Measurements from ENCODE around the gene JMJD7. TPM values are rescaled to one million over a fixed set of nuclear protein-coding genes. Genes with fewer than 3 reads are reported as not detected.

JMJD7 gene
- total RNA-seq, 1 donor from 2014 or later = 13.8 TPM

DNA sequence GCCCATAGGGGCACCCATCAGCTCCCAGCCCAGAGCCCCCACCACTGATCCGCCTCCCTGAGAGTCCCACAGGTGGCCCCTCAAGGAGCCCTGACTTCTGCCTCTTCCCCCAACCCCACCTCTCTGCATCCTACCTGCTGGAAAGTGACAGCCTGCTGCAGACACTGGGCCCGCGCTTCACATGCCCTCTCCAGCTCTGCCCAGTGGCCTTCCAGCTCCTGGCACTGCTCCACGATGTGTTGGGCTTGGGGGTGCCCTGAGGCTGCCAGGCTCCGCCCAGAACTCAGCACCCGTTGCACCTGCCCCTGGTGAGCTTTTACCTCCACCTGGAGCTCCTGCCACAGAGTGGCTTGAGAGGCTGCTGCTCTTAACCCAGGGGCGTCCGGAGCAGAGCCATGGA, 45.8 kb downstream of the JMJD7 start:
- TF ChIP-seq, protein P1, sequence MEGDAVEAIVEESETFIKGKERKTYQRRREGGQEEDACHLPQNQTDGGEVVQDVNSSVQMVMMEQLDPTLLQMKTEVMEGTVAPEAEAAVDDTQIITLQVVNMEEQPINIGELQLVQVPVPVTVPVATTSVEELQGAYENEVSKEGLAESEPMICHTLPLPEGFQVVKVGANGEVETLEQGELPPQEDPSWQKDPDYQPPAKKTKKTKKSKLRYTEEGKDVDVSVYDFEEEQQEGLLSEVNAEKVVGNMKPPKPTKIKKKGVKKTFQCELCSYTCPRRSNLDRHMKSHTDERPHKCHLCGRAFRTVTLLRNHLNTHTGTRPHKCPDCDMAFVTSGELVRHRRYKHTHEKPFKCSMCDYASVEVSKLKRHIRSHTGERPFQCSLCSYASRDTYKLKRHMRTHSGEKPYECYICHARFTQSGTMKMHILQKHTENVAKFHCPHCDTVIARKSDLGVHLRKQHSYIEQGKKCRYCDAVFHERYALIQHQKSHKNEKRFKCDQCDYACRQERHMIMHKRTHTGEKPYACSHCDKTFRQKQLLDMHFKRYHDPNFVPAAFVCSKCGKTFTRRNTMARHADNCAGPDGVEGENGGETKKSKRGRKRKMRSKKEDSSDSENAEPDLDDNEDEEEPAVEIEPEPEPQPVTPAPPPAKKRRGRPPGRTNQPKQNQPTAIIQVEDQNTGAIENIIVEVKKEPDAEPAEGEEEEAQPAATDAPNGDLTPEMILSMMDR (IDR thresholded peaks at IDR 0.05; ENCODE audit: unreplicated experiment) = no peak
- Mint-ChIP-seq H3K4me1 (ENCODE audit: unreplicated experiment) (no peaks in the 10 kb centered on the region), H3K36me3 (ENCODE audit: low read depth, unreplicated experiment) (peaks cover 17% of the 10 kb centered on the region), H3K9me3 (ENCODE audit: unreplicated experiment) (no peaks in the 10 kb centered on the region), H3K27ac (ENCODE audit: unreplicated experiment) (no peak overlapping the region), H3K4me3 (ENCODE audit: unreplicated experiment) (no peak overlapping the region), H3K27me3 (ENCODE audit: unreplicated experiment) (peaks cover 7% of the 10 kb centered on the region)
- no peak for DNase-seq (ENCODE audit: low spot score)

DNA sequence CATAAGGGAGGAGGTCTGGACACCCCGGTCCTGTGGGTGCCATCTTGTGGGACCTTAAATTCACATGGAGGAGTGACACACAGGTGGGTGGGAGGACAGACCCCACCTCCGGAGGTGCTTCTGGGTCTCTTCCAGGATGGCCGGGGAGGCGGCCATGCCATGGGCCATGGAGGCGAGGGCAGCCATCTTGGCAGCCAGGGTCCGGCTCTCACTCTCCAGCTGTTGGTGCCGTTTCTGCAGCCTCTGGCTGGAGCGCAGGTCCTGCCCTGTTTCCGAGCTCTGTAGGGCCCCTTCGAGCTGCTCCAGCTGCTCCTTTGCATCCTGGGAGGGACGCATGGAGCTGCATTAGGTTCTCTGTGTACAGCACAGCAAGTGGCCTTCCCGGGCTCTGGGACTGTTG, 46.8 kb downstream of the JMJD7 start:
- Mint-ChIP-seq H3K36me3 (ENCODE audit: low read depth, unreplicated experiment) (peaks cover 14% of the 10 kb centered on the region), H3K4me3 (ENCODE audit: unreplicated experiment) (no peak overlapping the region), H3K9me3 (ENCODE audit: unreplicated experiment) (no peaks in the 10 kb centered on the region), H3K27me3 (ENCODE audit: unreplicated experiment) (peaks cover 9% of the 10 kb centered on the region), H3K27ac (ENCODE audit: unreplicated experiment) (no peak overlapping the region), H3K4me1 (ENCODE audit: unreplicated experiment) (no peaks in the 10 kb centered on the region)
- TF ChIP-seq, protein P1 (IDR thresholded peaks at IDR 0.05; ENCODE audit: unreplicated experiment) = no peak
- no peak for DNase-seq (ENCODE audit: low spot score)

DNA sequence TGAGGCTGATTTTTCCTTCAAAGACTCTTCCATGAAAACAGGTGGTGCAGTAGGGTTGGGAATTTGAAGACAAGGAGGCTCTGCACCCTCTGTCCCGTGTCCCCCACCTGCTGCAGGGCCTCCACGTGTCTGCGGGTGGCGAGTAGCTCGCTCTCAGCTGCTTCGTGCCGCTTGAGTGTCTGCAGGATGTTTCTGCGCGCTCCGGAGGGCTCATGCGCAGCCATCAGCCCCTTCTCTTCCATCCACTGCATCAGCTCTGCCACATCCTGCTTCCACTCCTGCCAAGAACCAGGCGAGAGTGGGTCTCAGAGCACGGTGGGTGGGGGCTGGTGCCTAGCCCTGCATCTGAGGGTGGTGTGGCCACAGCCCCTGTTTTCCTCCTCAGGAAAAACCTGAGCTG, 48.1 kb downstream of the JMJD7 start:
- Mint-ChIP-seq H3K27ac (ENCODE audit: unreplicated experiment) (peak overlapping the region; percentile 24), H3K36me3 (ENCODE audit: low read depth, unreplicated experiment) (peaks cover 18% of the 10 kb centered on the region), H3K9me3 (ENCODE audit: unreplicated experiment) (no peaks in the 10 kb centered on the region), H3K27me3 (ENCODE audit: unreplicated experiment) (peaks cover 12% of the 10 kb centered on the region), H3K4me3 (ENCODE audit: unreplicated experiment) (no peak overlapping the region), H3K4me1 (ENCODE audit: unreplicated experiment) (no peaks in the 10 kb centered on the region)
- DNase-seq (ENCODE audit: low spot score) = no peak
- TF ChIP-seq, protein P1 (IDR thresholded peaks at IDR 0.05; ENCODE audit: unreplicated experiment) = no peak

DNA sequence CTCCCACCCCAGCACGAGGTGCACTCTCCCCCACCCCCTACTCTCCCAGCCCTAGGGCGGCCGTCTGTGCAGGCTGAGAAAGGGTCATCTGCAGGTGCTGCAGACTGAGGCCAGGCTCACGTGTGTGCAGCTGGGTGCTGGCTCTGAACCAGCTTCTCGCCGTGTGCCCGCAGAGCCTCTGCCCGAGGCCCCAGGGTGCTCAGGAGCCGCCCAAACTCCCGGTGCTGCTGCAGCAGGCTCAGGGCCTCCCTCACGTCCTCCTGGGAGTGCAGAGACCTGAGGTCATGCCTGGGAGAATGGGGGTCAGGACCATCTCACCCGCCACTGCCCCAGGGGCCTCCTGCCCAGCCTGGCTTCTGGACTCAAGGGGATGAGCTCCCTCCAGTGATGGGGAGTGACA, 48.8 kb downstream of the JMJD7 start:
- no peaks in the 10 kb centered on the region for H3K4me1 Mint-ChIP-seq (ENCODE audit: unreplicated experiment)
- peaks cover 23% of the 10 kb centered on the region for H3K36me3 Mint-ChIP-seq (ENCODE audit: low read depth, unreplicated experiment)

DNA sequence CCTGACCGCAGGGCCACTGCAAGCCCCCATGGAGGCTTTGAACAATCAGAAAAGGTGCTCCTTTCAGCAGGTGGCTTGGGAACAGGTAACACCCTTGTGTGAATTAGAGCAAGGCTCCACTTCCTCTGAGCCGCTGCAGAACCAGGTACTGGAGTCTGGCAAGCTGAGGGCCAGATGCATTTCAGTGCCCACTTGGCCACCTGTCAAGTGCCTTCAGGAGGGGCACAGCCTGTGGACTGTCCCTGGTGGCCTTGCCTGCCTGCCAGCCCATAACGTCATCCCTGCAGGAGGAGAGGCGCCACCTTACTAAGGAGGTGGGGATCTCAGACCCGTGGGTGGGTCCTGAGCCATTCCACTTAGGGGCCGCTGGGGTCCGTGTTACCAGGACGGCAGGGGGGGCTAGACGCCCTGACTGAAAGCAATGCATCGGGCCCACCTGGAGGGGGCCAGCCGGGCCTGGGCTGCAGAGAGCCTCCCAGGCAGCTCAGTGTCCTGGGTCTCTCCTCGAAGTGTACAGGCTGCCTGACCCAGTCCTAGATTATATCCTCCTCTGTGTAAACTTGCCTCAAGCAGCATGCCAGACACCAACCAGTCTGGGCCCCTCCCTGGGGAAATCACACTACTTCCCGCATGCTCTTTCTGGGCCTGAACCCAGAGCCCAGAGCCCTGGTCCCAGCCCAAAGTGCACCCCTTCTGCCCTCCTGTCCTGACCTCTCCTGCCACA, 49.9 kb downstream of the JMJD7 start:
- peaks cover 19% of the 10 kb centered on the region for H3K27me3 Mint-ChIP-seq (ENCODE audit: unreplicated experiment)
- peak overlapping the region; percentile 16 for H3K4me3 Mint-ChIP-seq (ENCODE audit: unreplicated experiment)
- DNase-seq (ENCODE audit: low spot score) = no peak
- H3K4me1 Mint-ChIP-seq (ENCODE audit: unreplicated experiment) = peaks cover 3% of the 10 kb centered on the region
- TF ChIP-seq, protein P1 (IDR thresholded peaks at IDR 0.05; ENCODE audit: unreplicated experiment) = no peak
- no peaks in the 10 kb centered on the region for H3K9me3 Mint-ChIP-seq (ENCODE audit: unreplicated experiment)
- H3K36me3 Mint-ChIP-seq (ENCODE audit: low read depth, unreplicated experiment) = peaks cover 18% of the 10 kb centered on the region
- no peak overlapping the region for H3K27ac Mint-ChIP-seq (ENCODE audit: unreplicated experiment)

More for the DNA sequence above, 48.8 kb downstream of the JMJD7 start:
- TF ChIP-seq, protein P1 (IDR thresholded peaks at IDR 0.05; ENCODE audit: unreplicated experiment) = no peak
- H3K27me3 Mint-ChIP-seq (ENCODE audit: unreplicated experiment) = peaks cover 16% of the 10 kb centered on the region
- no peaks in the 10 kb centered on the region for H3K9me3 Mint-ChIP-seq (ENCODE audit: unreplicated experiment)
- H3K27ac Mint-ChIP-seq (ENCODE audit: unreplicated experiment) = no peak overlapping the region
- DNase-seq (ENCODE audit: low spot score) = no peak
- no peak overlapping the region for H3K4me3 Mint-ChIP-seq (ENCODE audit: unreplicated experiment)

All from endothelial cell (in vitro differentiated cells).